HG03135 (cell line): ENCODE measurements around the gene BTK.
A peak's percentile ranks its signal among the peaks of the same experiment; 100 is the strongest.

ENCODE experiments used
- ATAC-seq: cut with Tn5 transposase; IDR thresholded peaks from one replicate; pipeline ENCODE4 v1.9.1; 2021; ENCODE audit warnings: mild to moderate bottlenecking, moderate library complexity; ENCODE audit not compliant: unreplicated experiment

Gene BTK

GRCh38 chrX:101394372-101394771, 8.4 kb upstream of the BTK start:
- no peak for ATAC-seq

DNA sequence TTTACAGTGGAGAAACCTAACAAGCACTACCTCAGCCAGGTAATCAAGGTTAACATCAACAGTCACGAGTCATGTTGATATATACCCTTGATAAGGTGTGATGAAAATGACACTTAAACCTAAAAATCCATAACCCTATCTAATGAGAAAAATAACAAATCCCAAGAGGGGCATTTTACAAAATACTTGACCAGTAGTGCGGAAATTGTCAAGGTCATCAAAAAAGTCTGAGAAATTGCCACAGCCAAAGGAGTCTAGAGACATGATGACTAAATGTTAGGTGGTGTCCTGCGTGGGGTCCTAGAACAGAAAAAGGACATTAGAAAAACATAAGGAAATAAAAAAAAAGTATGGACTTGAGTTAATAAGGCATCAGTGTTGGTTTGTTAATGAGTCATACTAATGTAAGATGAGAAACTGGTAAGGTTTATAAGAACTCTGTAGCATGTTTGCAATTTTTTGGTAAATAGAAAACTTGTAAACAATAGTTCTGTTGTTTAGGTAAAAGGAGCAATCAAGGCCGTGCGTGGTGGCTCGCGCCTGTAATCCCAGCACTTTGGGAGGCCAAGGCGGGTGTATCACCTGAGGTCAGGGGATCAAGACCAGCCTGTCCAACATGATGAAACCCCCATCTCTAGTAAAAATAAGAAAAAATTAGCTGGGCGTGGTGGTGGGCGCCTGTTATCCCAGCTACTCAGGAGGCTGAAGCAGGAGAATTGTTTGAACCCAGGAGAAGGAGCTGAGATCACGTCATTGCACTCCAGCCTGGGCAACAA, 7.7 kb upstream of the BTK start:
- no peak for ATAC-seq

- ATAC-seq, result no peak
Observed at GRCh38 chrX:101391831-101392230, 5.8 kb upstream of the BTK start.

DNA sequence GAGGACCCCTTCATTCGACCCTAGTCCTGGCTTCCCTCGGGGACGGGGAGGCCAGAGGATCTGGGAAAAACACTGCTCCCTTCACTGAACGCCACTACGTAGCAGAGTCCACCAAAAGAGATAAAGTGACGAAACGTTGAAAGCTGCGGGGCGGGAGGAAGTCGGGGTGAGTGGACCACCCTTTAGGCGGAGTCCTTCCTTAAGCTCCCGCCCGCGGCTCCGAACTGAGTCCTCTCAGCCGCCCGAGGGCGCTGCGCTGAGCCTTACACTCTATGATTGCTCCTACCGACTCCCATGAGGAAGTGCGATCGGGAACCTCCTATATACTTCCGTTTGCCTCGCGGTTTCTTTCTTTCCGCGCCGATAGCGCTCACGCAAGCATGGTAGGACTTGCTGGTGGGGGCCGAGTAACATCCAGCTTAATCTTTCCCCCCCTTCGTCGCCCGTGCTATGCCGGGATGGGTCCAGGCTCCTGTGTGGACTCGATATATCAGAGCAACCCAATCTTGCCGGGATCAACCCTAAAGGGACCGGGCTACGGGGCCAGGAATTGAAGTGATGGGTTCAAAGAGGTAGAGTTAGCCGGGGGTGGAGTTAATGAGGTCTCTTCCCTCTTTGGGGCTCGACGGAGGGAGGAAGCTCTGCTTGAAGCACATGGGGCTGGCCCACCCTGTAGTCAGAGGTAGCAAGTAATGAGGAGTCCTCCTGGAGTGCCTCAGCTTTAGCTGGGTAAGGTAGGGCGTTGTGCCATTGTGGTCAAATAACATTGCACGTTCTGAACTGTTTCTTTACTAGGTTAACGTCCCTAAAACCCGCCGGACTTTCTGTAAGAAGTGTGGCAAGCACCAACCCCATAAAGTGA, 4.9 kb upstream of the BTK start, which contains the start of gene RPL36A:
Gene RPL36A (plus strand): TSS at position 348 of the 862 bp plus-strand sequence. CDS start 33 bp downstream, at position 381.
- peak; percentile 79 for ATAC-seq

DNA sequence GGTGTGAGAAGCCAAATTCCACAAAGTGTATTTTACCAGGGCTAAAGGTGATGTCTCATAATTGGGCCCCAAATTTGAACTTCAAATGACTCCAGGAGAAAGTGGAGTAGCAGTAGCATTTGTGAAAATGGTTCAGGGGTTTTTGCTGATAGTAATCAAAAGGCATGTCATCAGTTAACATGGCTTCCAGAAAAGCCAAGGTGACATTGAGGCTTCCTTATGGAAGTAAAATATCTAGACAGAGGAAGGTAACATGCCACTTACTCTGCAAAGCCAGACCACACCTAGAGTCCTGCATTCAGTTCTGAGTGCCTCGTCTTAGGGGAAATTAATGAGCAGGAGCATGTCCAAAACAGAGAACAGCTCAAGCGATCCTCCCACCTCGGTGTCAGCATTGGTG, 2.6 kb upstream of the BTK start:
- ATAC-seq, result no peak

DNA sequence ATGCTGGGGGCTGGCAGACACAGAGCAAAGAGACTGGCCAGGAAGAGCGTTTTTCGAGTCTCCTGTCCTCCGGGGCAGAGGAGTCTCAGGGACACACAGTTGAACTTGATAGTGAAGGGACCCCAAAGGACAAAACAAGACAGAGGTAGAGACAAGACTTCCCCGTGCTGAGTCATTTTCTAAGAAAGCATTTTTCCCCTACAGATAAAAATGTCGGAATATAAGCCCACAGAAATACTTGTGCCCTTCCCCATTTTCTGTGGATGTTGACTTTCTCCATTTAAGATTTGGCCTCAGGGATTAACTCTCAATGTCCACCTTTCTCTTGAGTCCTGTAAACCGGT, 523 bp upstream of the BTK start:
- ATAC-seq, result no peak

- no peak for ATAC-seq
Observed at GRCh38 chrX:101385026-101385684, 836 bp downstream of the BTK start.

DNA sequence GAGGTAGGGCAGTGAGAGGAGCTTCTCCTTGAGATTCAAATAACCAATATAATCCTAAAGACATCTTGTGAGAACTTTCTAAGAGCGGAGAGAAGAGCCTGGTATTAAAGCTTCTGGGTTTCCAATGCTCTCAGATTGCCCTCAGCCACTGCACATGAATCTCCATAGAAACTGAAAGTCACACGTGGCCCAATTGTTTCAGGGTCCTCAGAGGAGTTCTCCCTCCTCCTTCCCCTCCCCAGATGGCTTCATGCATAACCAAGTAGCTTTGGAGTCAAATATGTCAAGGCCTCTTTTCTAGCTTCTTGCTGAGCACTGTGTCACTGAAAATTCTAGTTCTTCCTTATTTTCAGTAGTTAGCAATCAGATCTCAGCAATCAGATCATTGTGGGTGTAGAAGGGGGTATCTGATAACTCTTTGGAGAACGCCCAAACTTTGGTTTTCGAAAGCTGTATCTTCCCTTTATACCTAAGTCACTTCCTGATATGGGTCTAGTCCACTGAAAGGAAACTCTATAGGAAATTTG, 2.2 kb downstream of the BTK start:
- ATAC-seq, result peak; percentile 65

GRCh38 chrX:101377547-101377946, 8.4 kb downstream of the BTK start:
- ATAC-seq, result no peak

- ATAC-seq, result peak; percentile 50
Observed at GRCh38 chrX:101370888-101371504, 15.0 kb downstream of the BTK start.

GRCh38 chrX:101369687-101370086, 16.3 kb downstream of the BTK start:
- ATAC-seq, result no peak

- no peak for ATAC-seq
Observed at GRCh38 chrX:101368800-101369199, 17.2 kb downstream of the BTK start.

DNA sequence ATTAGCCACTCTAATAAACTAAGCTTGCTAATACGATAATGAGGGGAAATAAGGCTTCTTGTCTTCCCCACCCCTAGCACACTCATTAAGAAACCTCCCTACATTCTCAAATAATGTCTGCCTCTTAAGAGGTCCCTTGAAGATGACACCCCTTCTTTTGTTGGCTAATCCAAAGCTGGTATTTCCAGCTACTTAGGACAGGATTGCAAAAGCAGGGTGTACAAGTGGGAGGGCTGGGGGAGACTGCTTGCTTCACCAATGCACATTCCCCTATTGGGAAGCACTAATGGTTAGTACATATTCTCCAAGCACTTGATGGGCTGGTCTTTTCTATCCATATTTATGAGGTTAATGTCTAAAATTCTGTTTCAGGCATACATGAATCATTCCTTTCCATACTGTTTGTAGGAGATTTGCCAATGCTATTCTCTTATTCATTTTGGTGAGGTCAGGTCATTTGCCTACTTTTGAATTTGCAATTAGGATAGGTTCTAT, 20.6 kb downstream of the BTK start:
- ATAC-seq, result no peak

GRCh38 chrX:101362757-101363156, 23.2 kb downstream of the BTK start:
- no peak for ATAC-seq

- ATAC-seq, result no peak
Observed at GRCh38 chrX:101362116-101362515, 23.9 kb downstream of the BTK start.

- no peak for ATAC-seq
Observed at GRCh38 chrX:101360390-101360789, 25.6 kb downstream of the BTK start.

- ATAC-seq, result no peak
Observed at GRCh38 chrX:101359966-101360365, 26.0 kb downstream of the BTK start.

DNA sequence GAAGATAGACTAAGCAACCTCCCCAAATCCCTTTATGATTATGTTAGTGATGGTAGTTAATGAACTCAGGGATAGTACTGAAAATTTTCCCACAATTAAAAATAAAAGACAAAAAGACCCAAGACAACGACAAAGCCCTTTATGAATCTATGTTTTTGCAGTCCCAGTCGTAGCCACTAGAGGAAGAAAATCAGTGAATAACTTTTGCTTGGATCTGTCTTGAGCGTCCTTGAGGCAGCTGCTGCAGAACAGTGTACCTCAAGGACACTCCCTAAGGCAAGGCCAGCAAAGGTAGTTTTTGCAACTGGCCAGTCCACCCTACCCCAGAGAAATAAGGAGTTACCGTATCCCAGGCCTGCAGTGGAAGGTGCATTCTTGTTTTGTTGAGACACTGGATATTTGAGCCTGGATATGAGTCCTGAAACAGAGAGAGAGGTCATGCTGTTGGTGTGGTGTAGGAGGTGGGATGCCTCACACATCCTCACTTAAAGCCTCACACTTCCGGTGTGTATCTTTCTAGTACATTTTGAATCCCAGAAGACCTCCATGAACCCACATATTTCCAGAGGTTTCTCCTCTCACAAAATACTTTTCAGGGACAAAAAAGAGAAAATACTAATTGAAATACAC, 28.7 kb downstream of the BTK start:
- no peak for ATAC-seq

GRCh38 chrX:101349193-101349562, 36.8 kb downstream of the BTK start:
- no peak for ATAC-seq

GRCh38 chrX:101348452-101349192, 37.4 kb downstream of the BTK start, which contains the start of gene TIMM8A:
Gene TIMM8A (minus strand): TSS chrX:101348742. CDS start chrX:101348664, 78 bp downstream.
- ATAC-seq, result peak; percentile 97
